Measurements from ENCODE around the gene FARP1.

- TF ChIP-seq CTCF (IDR thresholded peaks at IDR 0.05; ENCODE audit: insufficient read depth, low read length, poor library complexity, severe bottlenecking), result no peak
- TF ChIP-seq EZH2phosphoT487 (conservative IDR thresholded peaks at IDR 0.05; ENCODE audit: low read length), result no peak
Measured at GRCh38 chr13:98338310-98338709, 195.4 kb downstream of the FARP1 start.

All from SU-DHL-6 (cell line).